Measurements from ENCODE around the gene BAZ2B.

Gene BAZ2B

GRCh38 chr2:159608108-159608507, 8.2 kb downstream of the BAZ2B start:
- Mint-ChIP-seq H3K27ac (no peak overlapping the region), H3K36me3 (no peaks in the 10 kb centered on the region), H3K4me1 (no peaks in the 10 kb centered on the region)

DNA sequence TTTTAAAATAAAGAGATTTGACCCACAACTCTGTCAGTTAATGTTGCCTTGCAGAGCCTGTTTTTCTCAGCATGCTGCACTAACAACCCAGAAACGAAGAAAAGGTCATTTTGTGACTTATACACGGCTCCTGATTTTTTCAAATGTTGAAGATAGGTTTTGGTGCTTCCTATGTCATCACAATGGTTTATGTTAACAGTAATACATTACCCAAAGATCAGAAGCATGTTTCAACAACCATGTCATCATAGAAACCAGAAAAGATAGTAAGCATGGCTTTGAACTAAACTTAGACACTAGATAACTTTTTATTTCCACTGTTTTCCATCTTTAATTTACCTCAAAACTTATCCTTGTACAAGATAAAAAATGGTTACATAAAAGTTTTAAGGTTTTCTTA, 10.1 kb downstream of the BAZ2B start:
- Mint-ChIP-seq H3K9me3 (no peaks in the 10 kb centered on the region), H3K27ac (no peak overlapping the region), H3K36me3 (no peaks in the 10 kb centered on the region), H3K4me1 (no peaks in the 10 kb centered on the region), H3K27me3 (no peaks in the 10 kb centered on the region), H3K4me3 (no peak overlapping the region)

More at GRCh38 chr2:159608108-159608507, 8.2 kb downstream of the BAZ2B start:
- Mint-ChIP-seq H3K4me3 (no peak overlapping the region), H3K9me3 (no peaks in the 10 kb centered on the region), H3K27me3 (peaks cover 3% of the 10 kb centered on the region)

DNA sequence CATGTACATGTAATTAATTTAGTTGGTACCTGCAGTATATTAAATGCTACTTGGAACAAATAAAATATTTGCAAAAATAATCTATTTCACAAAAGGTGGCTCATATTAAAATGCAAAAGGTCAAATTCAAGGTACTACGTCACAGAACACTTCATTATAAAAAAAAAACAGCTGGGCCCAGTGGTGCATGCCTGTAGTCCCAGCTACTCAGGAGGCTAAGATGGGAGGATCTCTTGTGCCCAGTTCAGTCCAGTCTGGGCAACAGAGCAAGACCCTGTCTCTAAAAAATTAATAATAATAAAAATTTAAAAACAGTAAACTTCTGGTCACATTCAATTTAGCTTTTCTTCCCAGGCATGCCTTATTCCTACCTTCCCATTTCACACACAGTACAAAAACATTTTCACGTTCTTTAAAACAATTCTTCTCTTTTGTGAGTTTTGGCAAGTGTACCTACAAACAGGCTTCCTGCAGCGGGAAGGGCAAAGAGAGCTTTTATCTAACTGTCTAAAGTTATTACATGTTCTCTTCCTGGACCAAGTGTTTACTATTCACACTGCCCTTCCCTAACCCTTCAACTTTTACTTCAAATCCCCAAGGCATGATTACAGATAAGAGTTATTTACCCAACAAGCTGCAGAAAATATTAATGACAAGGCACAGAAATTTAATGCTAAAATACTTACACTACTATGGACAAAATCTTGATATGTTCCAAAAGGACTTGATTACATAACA, 10.7 kb downstream of the BAZ2B start:
- no peaks in the 10 kb centered on the region for H3K9me3 Mint-ChIP-seq
- no peak overlapping the region for H3K27ac Mint-ChIP-seq
- no peak overlapping the region for H3K4me3 Mint-ChIP-seq
- H3K36me3 Mint-ChIP-seq, result no peaks in the 10 kb centered on the region
- no peaks in the 10 kb centered on the region for H3K27me3 Mint-ChIP-seq
- peaks cover 3% of the 10 kb centered on the region for H3K4me1 Mint-ChIP-seq

- Mint-ChIP-seq H3K4me3 (no peak overlapping the region), H3K9me3 (no peaks in the 10 kb centered on the region), H3K27ac (no peak overlapping the region), H3K27me3 (no peaks in the 10 kb centered on the region), H3K36me3 (no peaks in the 10 kb centered on the region), H3K4me1 (peaks cover 4% of the 10 kb centered on the region)
Observed at GRCh38 chr2:159604159-159604558, 12.2 kb downstream of the BAZ2B start.

GRCh38 chr2:159600752-159601151, 15.6 kb downstream of the BAZ2B start:
- peaks cover 1% of the 10 kb centered on the region for H3K36me3 Mint-ChIP-seq
- no peaks in the 10 kb centered on the region for H3K9me3 Mint-ChIP-seq
- no peak overlapping the region for H3K4me3 Mint-ChIP-seq
- peaks cover 4% of the 10 kb centered on the region for H3K4me1 Mint-ChIP-seq
- no peaks in the 10 kb centered on the region for H3K27me3 Mint-ChIP-seq
- H3K27ac Mint-ChIP-seq, result no peak overlapping the region

GRCh38 chr2:159595410-159596046, 20.8 kb downstream of the BAZ2B start:
- H3K36me3 Mint-ChIP-seq, result peaks cover 1% of the 10 kb centered on the region
- no peak overlapping the region for H3K4me3 Mint-ChIP-seq
- H3K4me1 Mint-ChIP-seq, result peaks cover under 1% of the 10 kb centered on the region
- no peaks in the 10 kb centered on the region for H3K9me3 Mint-ChIP-seq
- H3K27me3 Mint-ChIP-seq, result no peaks in the 10 kb centered on the region
- H3K27ac Mint-ChIP-seq, result no peak overlapping the region

GRCh38 chr2:159592441-159592840, 23.9 kb downstream of the BAZ2B start:
- Mint-ChIP-seq H3K4me3 (no peak overlapping the region), H3K36me3 (no peaks in the 10 kb centered on the region), H3K4me1 (no peaks in the 10 kb centered on the region), H3K27ac (no peak overlapping the region), H3K9me3 (no peaks in the 10 kb centered on the region), H3K27me3 (no peaks in the 10 kb centered on the region)

- Mint-ChIP-seq H3K9me3 (no peaks in the 10 kb centered on the region), H3K4me1 (no peaks in the 10 kb centered on the region), H3K36me3 (no peaks in the 10 kb centered on the region), H3K27me3 (no peaks in the 10 kb centered on the region), H3K4me3 (no peak overlapping the region), H3K27ac (no peak overlapping the region)
Observed at GRCh38 chr2:159591221-159591620, 25.1 kb downstream of the BAZ2B start.

DNA sequence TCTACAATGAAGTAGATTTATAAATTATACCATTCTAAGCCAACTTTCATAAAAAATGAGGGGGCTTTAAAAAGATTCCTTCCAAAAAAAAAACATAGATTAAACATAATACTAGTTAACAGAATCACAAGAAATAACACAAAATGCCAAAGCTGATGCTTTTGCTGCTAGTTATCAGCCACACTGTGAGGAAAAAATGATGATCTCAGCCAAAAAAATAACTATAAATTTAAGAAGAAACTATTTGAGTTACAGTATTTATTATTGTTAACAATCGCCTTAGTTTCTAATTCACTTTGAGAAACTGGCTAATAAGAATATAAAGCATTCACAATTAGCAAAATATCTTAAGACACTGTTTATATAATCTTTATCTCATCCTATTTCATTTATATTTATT, 27.1 kb downstream of the BAZ2B start:
- H3K4me1 Mint-ChIP-seq, result no peaks in the 10 kb centered on the region
- no peaks in the 10 kb centered on the region for H3K36me3 Mint-ChIP-seq
- H3K27me3 Mint-ChIP-seq, result no peaks in the 10 kb centered on the region
- no peak overlapping the region for H3K27ac Mint-ChIP-seq
- H3K9me3 Mint-ChIP-seq, result no peaks in the 10 kb centered on the region
- H3K4me3 Mint-ChIP-seq, result no peak overlapping the region

DNA sequence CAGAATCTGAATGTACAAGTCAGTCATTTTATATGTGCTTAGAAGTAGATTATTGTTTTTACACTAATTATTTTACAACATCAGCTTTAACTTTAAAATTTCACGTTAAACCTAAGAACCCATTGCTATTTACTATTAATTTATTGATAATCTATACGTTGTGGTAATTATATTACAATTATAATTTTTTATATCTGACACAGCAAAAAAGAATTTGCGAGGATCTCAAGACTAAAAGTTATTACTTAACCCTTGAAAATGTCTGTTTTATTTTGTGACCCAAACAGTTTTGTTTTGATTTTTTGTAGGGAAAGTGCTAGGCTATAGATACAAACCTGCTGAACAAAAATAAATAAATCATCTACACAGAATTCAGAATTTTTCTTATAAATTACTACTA, 30.3 kb downstream of the BAZ2B start:
- Mint-ChIP-seq H3K27ac (no peak overlapping the region), H3K36me3 (no peaks in the 10 kb centered on the region), H3K4me3 (no peak overlapping the region)

GRCh38 chr2:159585622-159586021, 30.7 kb downstream of the BAZ2B start:
- H3K4me3 Mint-ChIP-seq, result no peak overlapping the region
- H3K4me1 Mint-ChIP-seq, result no peaks in the 10 kb centered on the region
- H3K36me3 Mint-ChIP-seq, result no peaks in the 10 kb centered on the region
- no peak overlapping the region for H3K27ac Mint-ChIP-seq
- no peaks in the 10 kb centered on the region for H3K27me3 Mint-ChIP-seq
- no peaks in the 10 kb centered on the region for H3K9me3 Mint-ChIP-seq

More for the DNA sequence above, 30.3 kb downstream of the BAZ2B start:
- no peaks in the 10 kb centered on the region for H3K27me3 Mint-ChIP-seq
- H3K9me3 Mint-ChIP-seq, result no peaks in the 10 kb centered on the region
- no peaks in the 10 kb centered on the region for H3K4me1 Mint-ChIP-seq

- H3K4me3 Mint-ChIP-seq, result no peak overlapping the region
- no peaks in the 10 kb centered on the region for H3K4me1 Mint-ChIP-seq
- H3K9me3 Mint-ChIP-seq, result no peaks in the 10 kb centered on the region
- no peak overlapping the region for H3K27ac Mint-ChIP-seq
- no peaks in the 10 kb centered on the region for H3K36me3 Mint-ChIP-seq
- no peaks in the 10 kb centered on the region for H3K27me3 Mint-ChIP-seq
Observed at GRCh38 chr2:159584796-159585195, 31.6 kb downstream of the BAZ2B start.

GRCh38 chr2:159573846-159574606, 42.3 kb downstream of the BAZ2B start:
- H3K4me1 Mint-ChIP-seq, result no peaks in the 10 kb centered on the region
- H3K4me3 Mint-ChIP-seq, result no peak overlapping the region
- no peak overlapping the region for H3K27ac Mint-ChIP-seq
- H3K36me3 Mint-ChIP-seq, result peaks cover 6% of the 10 kb centered on the region
- peaks cover 7% of the 10 kb centered on the region for H3K9me3 Mint-ChIP-seq
- no peaks in the 10 kb centered on the region for H3K27me3 Mint-ChIP-seq

DNA sequence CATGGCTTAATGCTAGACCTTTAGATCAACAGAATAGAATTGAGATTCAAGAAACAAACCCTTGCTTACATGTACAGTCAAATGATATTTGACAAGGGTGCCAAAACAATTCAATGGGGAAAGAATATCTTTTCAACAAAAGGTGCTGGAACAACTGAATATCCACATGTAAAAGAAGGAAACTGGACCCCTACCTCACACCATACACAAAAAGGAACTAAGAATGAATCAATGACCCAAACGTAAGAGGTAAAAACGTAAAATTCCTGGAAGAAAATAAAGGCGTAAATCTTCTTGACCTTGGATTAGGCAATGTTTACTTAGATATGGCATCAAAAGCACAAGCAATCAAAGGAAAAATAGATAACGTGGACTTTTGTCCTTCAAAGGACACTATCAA, 43.1 kb downstream of the BAZ2B start:
- no peaks in the 10 kb centered on the region for H3K4me1 Mint-ChIP-seq
- no peak overlapping the region for H3K27ac Mint-ChIP-seq

GRCh38 chr2:159572459-159572858, 43.9 kb downstream of the BAZ2B start:
- Mint-ChIP-seq H3K4me1 (no peaks in the 10 kb centered on the region), H3K27me3 (no peaks in the 10 kb centered on the region), H3K36me3 (peaks cover 3% of the 10 kb centered on the region), H3K4me3 (no peak overlapping the region), H3K27ac (no peak overlapping the region), H3K9me3 (peaks cover 7% of the 10 kb centered on the region)

More for the DNA sequence above, 43.1 kb downstream of the BAZ2B start:
- Mint-ChIP-seq H3K36me3 (peaks cover 3% of the 10 kb centered on the region), H3K9me3 (peaks cover 7% of the 10 kb centered on the region), H3K4me3 (no peak overlapping the region), H3K27me3 (no peaks in the 10 kb centered on the region)
